ENCODE measurements around the gene ERBB4.
"Not testable (repeated sequence)": the region's sequence is repeated elsewhere in the genome, so short reads cannot be mapped to it uniquely, and the experiment has no call there.

ERBB4 gene

DNA sequence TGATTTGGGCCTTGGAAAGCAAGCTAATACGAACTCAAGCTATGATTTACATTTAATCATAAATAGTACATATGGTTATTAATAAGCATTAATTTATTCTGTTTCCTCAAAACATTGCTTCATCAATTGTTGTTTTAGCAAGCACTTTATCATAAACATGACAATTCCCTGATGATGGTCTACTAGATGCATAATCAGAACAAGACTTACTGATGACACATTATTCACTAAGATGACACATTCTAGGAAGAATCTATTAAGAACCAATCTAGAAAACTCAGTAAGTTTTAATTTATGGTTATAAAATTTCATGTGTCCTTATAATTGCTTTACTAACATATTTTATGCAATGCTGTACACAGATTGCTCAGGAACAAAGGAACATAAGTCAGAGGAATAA, 815.2 kb downstream of the ERBB4 start:
- H3K4me3 ChIP-seq (ENCODE audit: low read length) = no peak overlapping the region
- no peak for DNase-seq (ENCODE audit: low read depth)
- TF ChIP-seq, protein P1, sequence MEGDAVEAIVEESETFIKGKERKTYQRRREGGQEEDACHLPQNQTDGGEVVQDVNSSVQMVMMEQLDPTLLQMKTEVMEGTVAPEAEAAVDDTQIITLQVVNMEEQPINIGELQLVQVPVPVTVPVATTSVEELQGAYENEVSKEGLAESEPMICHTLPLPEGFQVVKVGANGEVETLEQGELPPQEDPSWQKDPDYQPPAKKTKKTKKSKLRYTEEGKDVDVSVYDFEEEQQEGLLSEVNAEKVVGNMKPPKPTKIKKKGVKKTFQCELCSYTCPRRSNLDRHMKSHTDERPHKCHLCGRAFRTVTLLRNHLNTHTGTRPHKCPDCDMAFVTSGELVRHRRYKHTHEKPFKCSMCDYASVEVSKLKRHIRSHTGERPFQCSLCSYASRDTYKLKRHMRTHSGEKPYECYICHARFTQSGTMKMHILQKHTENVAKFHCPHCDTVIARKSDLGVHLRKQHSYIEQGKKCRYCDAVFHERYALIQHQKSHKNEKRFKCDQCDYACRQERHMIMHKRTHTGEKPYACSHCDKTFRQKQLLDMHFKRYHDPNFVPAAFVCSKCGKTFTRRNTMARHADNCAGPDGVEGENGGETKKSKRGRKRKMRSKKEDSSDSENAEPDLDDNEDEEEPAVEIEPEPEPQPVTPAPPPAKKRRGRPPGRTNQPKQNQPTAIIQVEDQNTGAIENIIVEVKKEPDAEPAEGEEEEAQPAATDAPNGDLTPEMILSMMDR (conservative IDR thresholded peaks at IDR 0.05; ENCODE audit: low read length) = no peak

DNA sequence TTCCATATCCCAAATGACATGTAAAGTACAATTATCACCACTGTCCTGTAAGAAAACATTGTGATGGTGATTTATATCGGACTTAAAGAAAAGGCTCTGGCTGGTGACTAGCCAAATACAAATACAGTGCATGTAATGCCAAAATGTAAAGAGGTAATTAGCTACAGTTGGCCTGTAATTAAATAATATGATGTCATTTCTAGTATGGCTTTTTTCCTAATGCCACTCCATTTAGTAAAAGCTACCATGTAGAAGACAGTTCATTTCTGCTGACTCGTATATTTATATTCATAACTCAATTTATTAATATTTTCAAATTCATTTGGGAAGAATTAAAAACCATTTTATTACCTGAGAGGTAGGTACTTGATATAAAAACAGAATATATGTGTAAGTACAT, 815.7 kb downstream of the ERBB4 start:
- TF ChIP-seq, protein P1 (conservative IDR thresholded peaks at IDR 0.05; ENCODE audit: low read length) = no peak
- H3K4me3 ChIP-seq (ENCODE audit: low read length) = no peak overlapping the region
- no peak for DNase-seq (ENCODE audit: low read depth)

DNA sequence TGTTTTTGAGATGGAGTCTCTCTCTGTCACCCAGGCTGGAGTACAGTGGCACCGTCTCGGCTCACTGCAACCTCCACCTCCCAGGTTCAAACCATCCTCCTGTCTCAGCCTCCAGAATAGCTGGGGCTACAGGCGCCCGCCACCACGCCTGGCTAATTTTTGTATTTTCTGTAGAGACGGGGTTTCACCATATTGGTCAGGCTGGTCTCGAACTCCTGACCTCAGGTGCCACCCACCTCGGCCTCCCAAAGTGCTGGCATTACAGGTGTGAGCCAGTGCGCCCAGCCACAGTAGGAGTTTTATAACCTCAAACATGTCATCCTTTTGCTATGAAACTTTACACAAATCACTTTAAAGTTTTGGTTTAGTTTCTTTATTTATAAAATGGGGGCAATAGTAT, 816.7 kb downstream of the ERBB4 start:
- DNase-seq (ENCODE audit: low read depth); H3K4me3 ChIP-seq (ENCODE audit: low read length): not testable (repeated sequence)

DNA sequence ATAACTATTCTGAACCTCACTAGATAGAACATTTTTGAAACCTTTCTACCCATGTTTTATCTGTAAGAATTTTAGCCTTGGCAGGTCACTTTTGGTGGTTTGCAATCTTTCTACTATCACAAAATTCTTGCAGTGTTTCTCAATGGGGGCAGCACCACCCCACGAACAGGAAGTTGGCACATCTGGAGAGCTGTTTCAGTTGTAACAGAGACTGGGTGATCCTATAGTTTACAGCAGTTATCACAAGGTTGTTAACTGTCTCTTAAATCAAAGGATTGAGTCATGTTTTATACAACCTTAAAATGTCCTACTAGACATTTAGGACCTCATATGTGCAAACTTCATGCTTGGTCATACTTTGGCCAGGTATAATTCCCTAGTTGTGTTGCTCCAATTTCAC, 829.2 kb downstream of the ERBB4 start:
- no peak for DNase-seq (ENCODE audit: low read depth)
- TF ChIP-seq, protein P1 (conservative IDR thresholded peaks at IDR 0.05; ENCODE audit: low read length) = no peak

DNA sequence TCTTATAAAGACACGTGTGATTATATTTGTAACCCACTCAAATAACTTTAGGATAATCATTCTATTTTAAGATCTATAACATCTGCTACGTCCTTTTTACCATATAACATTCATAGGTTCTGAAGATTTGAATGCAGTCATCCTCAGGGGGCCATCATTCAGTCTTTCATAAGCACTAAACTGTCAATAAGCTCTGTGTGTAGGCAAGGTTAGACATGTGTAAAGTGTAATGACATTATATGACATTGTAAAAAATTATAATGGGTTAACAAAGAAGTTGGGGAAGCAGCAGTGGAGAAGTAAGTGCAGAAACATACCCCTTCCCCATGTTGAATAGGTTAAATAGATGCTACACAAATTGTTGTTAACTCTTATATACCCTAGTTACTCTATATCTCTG, 845.9 kb downstream of the ERBB4 start:
- TF ChIP-seq, protein P1 (conservative IDR thresholded peaks at IDR 0.05; ENCODE audit: low read length) = no peak
- DNase-seq (ENCODE audit: low read depth) = no peak

More for the DNA sequence above, 829.2 kb downstream of the ERBB4 start:
- no peak overlapping the region for H3K4me3 ChIP-seq (ENCODE audit: low read length)

DNA sequence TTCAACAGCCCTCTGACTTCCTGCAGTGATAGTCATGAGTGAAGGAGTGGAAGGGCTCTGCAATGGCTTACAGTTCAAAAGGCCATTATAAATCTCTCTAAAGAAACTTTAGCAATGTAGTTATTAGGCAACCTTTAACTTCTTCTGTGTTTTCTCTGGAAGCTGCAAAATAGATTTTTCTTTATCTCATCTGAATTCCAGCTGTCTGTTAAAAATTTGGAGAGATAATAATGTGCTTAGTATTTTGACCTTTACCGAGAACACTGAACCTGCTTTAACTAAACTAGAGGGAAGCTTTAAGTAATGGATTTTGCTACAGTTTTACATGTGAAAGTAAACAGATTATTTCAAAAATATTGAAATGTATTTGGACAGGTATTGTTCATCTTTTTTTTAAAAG, 847.9 kb downstream of the ERBB4 start:
- no peak overlapping the region for H3K4me3 ChIP-seq (ENCODE audit: low read length)
- no peak for DNase-seq (ENCODE audit: low read depth)
- TF ChIP-seq, protein P1 (conservative IDR thresholded peaks at IDR 0.05; ENCODE audit: low read length) = no peak

More for the DNA sequence above, 845.9 kb downstream of the ERBB4 start:
- no peak overlapping the region for H3K4me3 ChIP-seq (ENCODE audit: low read length)

DNA sequence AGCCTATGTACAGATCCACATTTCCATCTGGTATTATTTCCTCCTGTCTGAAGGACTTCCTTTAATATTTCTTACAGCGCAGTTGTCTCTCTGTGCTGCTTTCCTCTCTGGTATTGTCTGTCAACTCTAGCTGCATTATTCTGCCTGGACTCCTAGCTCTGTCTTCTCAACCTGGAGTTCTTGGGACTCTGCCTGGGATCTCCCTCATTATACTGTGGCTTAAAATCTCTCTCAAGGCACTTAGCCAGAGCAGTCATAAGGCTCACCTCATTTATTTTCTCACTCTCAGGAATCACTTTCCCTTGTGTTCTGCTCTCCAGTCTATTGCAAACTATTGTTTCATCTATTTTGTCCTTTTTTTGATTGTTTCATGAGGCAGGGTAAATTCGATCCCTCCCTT, 850.4 kb downstream of the ERBB4 start:
- TF ChIP-seq, protein P1 (conservative IDR thresholded peaks at IDR 0.05; ENCODE audit: low read length) = no peak
- DNase-seq (ENCODE audit: low read depth) = no peak
- H3K4me3 ChIP-seq (ENCODE audit: low read length) = no peak overlapping the region

DNA sequence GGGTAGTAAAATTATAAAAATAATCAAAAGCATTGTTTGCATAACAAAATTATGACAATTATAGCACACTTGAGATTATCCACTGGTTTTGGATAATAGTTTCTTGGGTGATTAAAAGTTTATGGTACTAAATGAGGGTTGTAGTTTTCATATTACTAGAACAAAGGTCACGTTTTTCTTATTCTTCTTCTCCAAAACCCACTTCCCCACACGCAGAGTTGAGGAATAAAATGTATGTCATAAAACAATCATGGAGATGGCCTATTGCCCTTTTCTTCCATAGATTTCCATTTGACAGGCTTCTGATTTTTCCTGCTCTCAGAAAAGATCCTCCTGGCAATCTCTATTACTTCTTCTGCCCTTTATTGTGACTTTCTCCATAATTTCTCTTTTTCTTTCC, 863.9 kb downstream of the ERBB4 start:
- no peak overlapping the region for H3K4me3 ChIP-seq (ENCODE audit: low read length)
- TF ChIP-seq, protein P1 (conservative IDR thresholded peaks at IDR 0.05; ENCODE audit: low read length) = no peak
- no peak for DNase-seq (ENCODE audit: low read depth)
